ENCODE data around the gene PPM1J. TPM values are rescaled to one million over a fixed set of nuclear protein-coding genes. Genes with fewer than 3 reads are reported as not detected.
A peak's percentile ranks its signal among the peaks of the same experiment; 100 is the strongest.

Gene PPM1J
- total RNA-seq, 2 donors from 2014 or later = 2.3 to 2.7 TPM

- no peak for DNase-seq (ENCODE audit: low spot score)
- H3K27me3 ChIP-seq (replicated peaks; ENCODE audit: insufficient read depth) = no peaks in the 10 kb centered on the region
- no peaks in the 10 kb centered on the region for H3K9me3 ChIP-seq
- H3K36me3 ChIP-seq = peaks cover 17% of the 10 kb centered on the region
- ATAC-seq (ENCODE audit: insufficient number of reproducible peaks, low FRiP score, low read depth) = no peak
- no peak overlapping the region for H3K4me3 ChIP-seq
- peak overlapping the region; percentile 79 to 99 for H3K27ac ChIP-seq
- TF ChIP-seq, protein P1, sequence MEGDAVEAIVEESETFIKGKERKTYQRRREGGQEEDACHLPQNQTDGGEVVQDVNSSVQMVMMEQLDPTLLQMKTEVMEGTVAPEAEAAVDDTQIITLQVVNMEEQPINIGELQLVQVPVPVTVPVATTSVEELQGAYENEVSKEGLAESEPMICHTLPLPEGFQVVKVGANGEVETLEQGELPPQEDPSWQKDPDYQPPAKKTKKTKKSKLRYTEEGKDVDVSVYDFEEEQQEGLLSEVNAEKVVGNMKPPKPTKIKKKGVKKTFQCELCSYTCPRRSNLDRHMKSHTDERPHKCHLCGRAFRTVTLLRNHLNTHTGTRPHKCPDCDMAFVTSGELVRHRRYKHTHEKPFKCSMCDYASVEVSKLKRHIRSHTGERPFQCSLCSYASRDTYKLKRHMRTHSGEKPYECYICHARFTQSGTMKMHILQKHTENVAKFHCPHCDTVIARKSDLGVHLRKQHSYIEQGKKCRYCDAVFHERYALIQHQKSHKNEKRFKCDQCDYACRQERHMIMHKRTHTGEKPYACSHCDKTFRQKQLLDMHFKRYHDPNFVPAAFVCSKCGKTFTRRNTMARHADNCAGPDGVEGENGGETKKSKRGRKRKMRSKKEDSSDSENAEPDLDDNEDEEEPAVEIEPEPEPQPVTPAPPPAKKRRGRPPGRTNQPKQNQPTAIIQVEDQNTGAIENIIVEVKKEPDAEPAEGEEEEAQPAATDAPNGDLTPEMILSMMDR (IDR thresholded peaks at IDR 0.05) = no peak
- H3K4me1 ChIP-seq (ENCODE audit: control insufficient read depth in 1 of 2, low read depth in 2 of 2) = peaks cover 20 to 76% of the 10 kb centered on the region in 2 donors
These were observed 11.4 kb downstream of the PPM1J start for GRCh38 chr1:112703706-112704105.

DNA sequence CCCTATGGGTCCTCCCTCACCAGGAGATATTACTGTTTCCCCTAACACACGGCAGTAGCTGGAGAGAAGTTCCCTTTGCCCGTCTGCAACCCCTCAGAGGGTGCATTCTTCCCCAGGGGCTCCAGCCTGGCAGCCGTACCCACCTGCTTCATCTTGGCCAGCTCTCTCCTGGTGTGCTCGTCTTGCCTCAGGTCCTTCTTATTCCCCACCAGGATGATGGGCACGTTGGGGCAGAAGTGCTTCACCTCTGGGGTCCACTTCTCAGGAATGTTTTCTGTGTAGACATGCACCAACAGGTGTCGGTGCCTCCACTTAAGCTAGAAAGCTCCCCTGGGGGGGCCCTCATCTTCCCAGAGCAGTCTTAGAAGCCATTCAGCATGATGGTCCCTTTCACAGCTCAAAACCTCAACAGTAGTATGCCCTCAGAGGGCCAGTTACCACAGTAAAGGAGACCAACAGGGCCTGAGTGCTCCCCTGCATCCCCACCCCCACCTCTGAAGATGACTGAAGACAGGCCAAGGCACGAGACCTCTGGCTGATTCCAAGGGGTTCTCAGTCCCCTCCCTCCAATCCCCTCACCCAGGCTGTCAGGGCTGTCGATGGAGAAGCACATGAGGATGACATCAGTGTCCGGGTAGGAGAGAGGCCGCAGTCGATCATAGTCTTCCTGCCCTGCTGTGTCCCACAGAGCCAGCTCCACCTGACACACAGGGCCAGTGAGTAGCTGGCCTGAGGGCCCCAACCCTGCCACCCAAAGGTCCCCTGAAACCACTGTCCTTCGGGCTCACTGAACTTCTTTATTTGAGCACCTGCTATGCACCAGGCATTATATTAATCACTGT is 12.5 kb downstream of the PPM1J start:
- no peak for DNase-seq (ENCODE audit: low spot score)
- H3K27ac ChIP-seq = peak overlapping the region; percentile 72 to 87
- peaks cover 20 to 71% of the 10 kb centered on the region in 2 donors for H3K4me1 ChIP-seq (ENCODE audit: control insufficient read depth in 1 of 2, low read depth in 2 of 2)
- peaks cover 26% of the 10 kb centered on the region for H3K36me3 ChIP-seq
- H3K9me3 ChIP-seq = no peaks in the 10 kb centered on the region
- no peaks in the 10 kb centered on the region for H3K27me3 ChIP-seq (replicated peaks; ENCODE audit: insufficient read depth)
- no peak overlapping the region for H3K4me3 ChIP-seq
- ATAC-seq (ENCODE audit: insufficient number of reproducible peaks, low FRiP score, low read depth) = no peak
- TF ChIP-seq, protein P1 (IDR thresholded peaks at IDR 0.05) = no peak

DNA sequence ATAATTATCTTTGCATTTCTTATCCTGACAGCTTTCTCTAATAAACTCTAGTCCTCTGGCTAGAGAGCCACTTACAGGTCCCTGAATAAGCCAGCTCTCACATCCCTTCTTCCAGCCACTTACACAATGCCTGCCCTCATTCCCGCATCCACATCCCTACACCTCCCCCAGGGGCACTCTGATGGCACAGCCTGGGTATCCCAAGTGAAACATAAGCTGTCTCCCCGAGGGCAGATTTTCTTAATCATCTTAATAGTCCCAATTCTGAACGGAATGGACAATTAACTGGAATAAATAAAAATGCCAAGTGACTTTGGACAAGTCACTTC is 13.1 kb downstream of the PPM1J start:
- no peaks in the 10 kb centered on the region for H3K27me3 ChIP-seq (replicated peaks; ENCODE audit: insufficient read depth)
- DNase-seq (ENCODE audit: low spot score) (no peak), ATAC-seq (ENCODE audit: insufficient number of reproducible peaks, low FRiP score, low read depth) (no peak)
- peaks cover 20 to 67% of the 10 kb centered on the region in 2 donors for H3K4me1 ChIP-seq (ENCODE audit: control insufficient read depth in 1 of 2, low read depth in 2 of 2)
- peak overlapping the region; percentile 72 to 87 for H3K27ac ChIP-seq
- TF ChIP-seq, protein P1 (IDR thresholded peaks at IDR 0.05) = no peak
- H3K9me3 ChIP-seq = no peaks in the 10 kb centered on the region
- peaks cover 26% of the 10 kb centered on the region for H3K36me3 ChIP-seq
- no peak overlapping the region for H3K4me3 ChIP-seq

GRCh38 chr1:112701227-112702066 is 13.7 kb downstream of the PPM1J start:
- Histone ChIP-seq H3K4me1 (ENCODE audit: control insufficient read depth in 1 of 2, low read depth in 2 of 2) (peaks cover 20 to 67% of the 10 kb centered on the region in 2 donors), H3K27ac (peak overlapping the region; percentile 72 to 87), H3K9me3 (no peaks in the 10 kb centered on the region), H3K4me3 (peak overlapping the region; percentile 32), H3K36me3 (peaks cover 30% of the 10 kb centered on the region), H3K27me3 (replicated peaks; ENCODE audit: insufficient read depth) (no peaks in the 10 kb centered on the region)
- no peak for ATAC-seq (ENCODE audit: insufficient number of reproducible peaks, low FRiP score, low read depth)
- TF ChIP-seq, protein P1 (IDR thresholded peaks at IDR 0.05) = no peak
- no peak for DNase-seq (ENCODE audit: low spot score)

Measured in thoracic aorta (tissue), 2 donors.